Astrocyte of the hippocampus (primary cell): Measurements from ENCODE around the gene PPP1R8.

Experiments used
- DNase-seq: peaks from one replicate; pipeline ENCODE4 v3.0.0; 2011; ENCODE audit warnings: low read depth, low spot score

The PPP1R8 gene

DNA sequence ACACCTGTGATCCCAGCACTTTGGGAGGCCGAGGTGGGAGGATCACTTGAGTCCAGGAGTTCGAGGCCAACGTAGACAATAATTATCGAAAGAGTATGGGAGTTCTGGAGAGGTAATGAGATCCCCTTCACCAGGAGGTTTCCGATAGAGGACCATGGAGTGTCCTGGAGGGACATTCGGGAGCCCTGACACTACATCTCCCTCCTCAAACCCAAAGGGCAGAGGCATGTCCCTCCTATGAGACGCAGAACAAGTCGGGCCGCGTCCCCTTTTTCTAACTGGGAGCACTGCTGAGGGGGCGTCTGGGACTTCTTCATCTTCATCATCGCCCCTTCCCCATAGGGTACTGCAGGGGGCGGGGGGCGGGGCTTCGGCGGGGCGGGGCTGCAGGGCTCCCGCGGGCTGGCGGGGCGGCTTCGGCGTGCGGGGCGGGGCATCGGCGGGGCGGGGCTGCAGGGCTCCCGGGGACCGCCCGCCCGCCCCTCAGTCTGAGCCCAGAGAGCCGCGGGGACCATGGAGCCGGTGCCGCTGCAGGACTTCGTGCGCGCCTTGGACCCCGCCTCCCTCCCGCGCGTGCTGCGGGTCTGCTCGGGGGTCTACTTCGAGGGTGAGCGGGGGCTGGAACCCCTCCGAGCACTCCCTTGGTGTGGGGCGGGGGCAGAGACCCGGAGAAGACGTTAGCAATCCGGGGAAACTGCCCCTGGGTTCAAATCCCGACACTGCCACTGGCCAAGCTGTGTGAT is 41.6 kb downstream of the PPP1R8 start, which contains the start of gene THEMIS2:
TSS of gene THEMIS2 (plus strand) at position 486 of the 743 bp plus-strand sequence. CDS start at position 514, 28 bp downstream.
- DNase-seq = peak; percentile 74

- DNase-seq = no peak
Measured at GRCh38 chr1:27872802-27873551, 42.4 kb downstream of the PPP1R8 start.

DNA sequence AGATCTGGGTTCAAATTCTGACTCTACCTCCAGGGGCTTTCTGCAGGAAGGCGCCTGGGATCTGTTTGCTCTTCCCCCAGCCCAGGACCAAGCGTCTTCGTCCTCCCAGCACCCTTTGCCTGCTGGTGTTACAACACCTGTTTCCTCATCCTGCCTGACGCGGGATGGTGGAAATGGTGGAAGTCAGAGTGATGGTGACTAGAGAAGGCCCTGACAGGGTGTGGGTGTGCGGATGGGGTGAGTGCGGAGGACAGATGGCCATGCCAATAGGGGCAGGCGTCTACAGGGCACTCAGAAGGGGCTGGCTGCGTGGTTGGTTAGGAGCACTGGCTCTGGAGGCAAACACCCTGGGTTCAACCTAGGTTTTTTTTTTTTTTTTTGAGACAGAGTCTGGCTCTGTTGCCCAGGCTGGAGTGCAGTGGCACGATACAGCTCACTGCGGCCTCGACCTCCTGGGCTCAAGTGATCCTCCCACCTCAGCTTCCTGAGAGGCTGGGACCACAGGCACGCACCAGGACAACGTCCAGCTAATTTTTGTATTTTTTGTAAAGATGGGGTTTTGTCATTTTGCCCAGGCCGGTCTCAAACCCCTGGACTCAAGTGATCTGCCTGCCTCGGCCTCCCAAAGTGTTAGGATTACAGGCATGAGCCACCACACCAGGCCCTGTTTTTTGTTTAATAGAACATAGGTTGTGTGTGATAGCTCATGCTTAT is 43.2 kb downstream of the PPP1R8 start:
- DNase-seq = no peak

DNA sequence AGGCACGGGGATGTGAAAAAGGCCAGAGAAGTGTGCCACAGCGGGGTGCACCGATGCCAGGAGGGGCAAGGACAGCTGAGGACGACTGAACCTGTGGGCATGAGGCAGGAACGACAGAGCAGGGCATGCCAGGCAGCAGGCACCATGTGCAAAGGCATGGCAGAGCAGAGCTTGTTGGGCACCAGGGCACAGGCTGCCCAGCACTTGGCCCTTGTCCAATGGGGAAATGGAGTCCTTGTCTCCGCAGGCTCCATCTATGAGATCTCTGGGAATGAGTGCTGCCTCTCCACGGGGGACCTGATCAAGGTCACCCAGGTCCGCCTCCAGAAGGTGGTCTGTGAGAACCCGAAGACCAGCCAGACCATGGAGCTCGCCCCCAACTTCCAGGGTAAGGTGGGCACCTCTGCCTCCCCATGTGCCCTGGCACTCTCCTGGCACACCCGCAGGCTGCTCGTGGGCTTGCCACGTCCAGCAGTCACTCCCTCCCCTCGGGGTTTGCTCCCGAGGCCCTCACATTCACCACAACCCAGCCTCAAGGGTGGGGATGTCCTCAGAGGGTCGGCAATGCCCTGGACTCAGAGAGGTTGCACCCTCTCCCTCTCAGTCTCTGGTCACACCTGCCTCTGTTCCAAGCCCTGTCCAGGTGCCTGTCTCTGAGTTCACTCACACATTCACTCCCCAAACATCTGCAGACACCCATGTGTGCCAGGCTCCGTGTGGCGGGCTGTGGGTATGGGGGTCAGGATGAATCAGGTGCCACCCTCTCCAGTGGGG is 45.9 kb downstream of the PPP1R8 start:
- no peak for DNase-seq

DNA sequence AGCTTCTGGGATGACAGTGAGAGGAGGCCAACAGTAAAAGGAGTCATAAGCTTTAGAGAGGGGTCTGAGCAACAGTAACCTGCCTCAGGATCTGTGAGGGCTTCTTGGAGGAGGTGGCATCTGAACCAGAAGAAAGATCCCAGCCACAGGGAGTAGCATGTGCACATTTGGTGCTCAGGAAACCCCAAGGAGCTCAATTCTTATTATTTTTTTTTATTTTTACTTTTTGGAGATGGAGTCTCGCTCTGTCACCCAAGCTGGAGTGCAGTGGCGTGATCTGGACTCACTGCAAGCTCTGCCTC is 46.5 kb downstream of the PPP1R8 start:
- no peak for DNase-seq

- DNase-seq = no peak
Measured at GRCh38 chr1:27878039-27878438, 47.5 kb downstream of the PPP1R8 start.

GRCh38 chr1:27878787-27879335 is 48.3 kb downstream of the PPP1R8 start:
- DNase-seq = no peak

DNA sequence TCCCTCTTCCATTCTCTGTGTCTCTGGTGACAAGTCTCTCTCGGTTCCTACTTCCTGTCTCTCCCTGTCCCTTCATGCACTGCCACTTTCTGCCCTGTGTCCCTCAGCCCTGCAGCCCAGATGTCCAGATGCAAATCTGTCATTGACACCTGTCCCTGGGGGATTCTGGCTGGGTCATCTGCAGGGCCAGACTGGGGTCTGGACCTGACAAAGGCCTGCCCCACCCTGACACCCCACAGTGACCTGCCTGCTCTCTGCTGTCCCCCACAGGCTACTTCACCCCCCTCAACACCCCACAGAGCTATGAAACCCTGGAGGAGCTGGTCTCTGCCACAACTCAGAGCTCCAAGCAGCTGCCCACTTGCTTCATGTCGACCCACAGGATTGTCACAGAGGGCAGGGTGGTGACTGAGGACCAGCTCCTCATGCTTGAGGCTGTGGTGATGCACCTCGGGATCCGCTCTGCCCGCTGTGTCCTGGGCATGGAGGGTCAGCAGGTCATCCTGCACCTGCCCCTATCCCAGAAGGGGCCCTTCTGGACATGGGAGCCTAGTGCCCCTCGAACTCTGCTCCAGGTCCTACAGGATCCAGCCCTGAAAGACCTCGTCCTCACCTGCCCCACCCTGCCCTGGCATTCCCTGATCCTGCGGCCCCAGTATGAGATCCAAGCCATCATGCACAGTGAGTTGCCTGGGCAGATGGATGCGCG is 48.9 kb downstream of the PPP1R8 start:
- DNase-seq = no peak

GRCh38 chr1:27882543-27882903 is 51.9 kb downstream of the PPP1R8 start:
- DNase-seq = no peak

- DNase-seq = no peak
Measured at GRCh38 chr1:27883536-27883935, 53.0 kb downstream of the PPP1R8 start.

GRCh38 chr1:27884006-27884954 is 53.7 kb downstream of the PPP1R8 start:
- DNase-seq = no peak

DNA sequence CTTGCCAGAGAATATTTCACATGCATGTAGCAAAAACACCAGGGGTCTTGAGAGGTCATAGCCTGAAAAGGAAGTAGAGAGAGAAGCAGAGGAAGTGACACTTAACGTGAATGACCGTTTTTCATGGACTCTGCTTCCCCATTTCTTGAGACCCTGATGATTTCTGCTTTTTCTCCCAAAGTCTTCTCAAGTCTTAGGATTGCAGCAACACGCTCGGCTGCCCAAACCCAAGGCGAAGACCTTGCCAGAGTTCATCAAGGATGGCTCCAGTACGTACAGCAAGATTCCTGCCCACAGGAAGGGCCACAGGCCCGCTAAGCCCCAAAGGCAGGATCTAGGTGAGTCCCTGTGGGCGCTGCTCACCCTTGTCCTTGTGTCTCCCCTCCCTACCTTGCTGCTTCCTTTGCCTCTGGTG is 54.5 kb downstream of the PPP1R8 start:
- DNase-seq = no peak

DNA sequence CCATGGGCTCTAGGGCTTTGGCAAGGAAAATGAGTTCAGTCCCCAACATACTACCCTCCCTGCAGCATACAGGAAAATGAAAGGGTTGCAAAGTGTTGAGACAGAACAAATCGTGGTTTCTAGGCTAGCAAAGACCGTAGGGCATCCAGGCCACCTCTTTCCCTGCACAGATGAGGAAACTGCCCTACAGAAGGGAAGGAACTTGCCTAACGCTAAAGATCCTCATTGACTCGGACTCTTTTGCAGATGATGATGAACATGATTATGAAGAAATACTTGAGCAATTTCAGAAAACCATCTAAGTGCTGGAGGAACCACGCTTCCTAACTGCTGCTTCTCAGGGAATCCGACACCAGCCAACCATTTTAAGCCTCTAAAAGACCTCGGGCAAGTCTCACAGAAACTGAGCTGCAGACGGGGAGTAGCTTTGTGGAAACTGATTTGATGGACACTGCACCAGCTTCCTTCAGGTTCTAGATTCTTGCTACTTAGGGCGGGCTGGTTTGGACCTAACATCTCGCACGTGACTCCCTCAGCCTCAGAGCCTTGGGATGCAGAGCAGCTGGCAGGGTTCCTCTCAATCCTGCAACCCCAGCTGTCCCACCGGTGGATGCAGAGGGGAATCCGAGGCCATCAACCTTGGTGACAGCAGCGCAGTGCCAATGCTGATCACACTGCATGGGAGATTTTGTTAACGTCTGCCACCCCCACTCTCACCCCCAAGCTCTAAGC is 55.2 kb downstream of the PPP1R8 start:
- DNase-seq = no peak

DNA sequence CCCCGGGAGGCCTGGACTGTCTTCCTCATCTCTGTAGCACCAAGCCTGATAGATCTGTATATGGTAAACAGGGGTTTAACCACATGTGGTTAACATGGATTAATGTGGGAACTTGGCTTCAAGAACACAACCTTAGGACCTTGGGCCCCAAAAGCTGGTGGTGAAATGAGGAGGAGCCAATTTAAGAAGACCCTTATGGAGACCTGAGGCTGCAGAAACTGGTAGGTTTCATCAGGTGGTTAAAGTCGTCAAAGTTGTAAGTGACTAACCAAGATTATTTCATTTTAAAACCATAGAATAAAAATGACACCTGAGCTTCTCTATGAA is 55.7 kb downstream of the PPP1R8 start:
- no peak for DNase-seq

DNA sequence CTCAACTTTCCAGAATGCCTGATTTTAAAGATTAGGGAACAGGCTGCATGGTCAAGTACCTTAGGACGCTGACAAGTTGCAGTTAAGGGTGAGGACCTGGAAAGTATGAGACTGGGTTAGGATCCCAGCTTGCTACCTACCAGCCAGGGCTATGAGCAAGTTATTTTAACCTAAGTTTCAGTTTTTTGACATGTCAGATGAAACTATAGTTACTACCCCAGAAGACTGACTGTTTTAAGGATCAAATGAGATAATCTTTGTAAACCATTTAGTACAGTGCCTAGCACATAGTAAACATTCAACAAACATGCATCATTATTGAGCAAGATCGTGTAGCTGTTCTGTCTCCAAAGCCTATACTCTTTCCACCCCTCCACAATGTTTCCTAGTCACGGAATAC is 56.2 kb downstream of the PPP1R8 start:
- no peak for DNase-seq

DNA sequence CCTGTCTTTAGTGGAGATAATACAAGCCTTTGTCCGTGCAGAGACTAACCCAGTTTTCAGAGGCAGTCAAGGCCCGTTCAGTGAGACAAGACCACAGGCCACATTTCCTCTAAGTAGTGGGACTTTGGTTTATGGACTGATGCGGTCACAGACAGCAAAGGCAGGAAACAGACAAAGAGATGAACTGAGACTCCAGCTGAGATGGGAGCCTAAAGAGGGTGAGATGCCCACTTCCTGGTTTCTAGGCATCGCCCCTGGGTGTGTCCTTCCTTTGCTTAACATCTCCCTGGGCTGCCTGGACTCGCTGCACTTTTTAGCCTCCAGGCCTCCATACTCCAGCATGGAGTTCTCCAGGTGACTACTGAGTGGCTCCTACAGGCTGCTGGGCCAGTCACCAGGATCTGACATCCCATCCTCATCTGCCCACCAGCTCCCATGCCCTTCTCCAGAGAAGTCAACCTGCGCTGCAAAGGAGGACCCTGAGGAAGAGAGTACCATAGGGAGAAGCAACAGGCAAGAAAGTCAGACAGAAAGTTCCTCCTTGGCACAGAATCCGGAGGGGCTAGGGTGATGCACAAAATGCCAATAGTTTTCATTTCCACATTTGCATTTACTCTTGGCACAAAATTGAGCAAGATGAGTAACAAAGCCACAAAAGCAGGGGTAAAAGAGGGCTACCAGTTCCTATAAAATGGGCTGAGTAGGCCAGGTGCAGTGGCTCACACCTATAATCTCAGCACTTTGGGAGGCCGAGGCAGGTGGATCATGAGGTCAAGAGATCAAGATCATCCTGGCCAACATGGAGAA is 56.8 kb downstream of the PPP1R8 start:
- no peak for DNase-seq

GRCh38 chr1:27889506-27889905 is 58.9 kb downstream of the PPP1R8 start:
- DNase-seq = no peak

DNA sequence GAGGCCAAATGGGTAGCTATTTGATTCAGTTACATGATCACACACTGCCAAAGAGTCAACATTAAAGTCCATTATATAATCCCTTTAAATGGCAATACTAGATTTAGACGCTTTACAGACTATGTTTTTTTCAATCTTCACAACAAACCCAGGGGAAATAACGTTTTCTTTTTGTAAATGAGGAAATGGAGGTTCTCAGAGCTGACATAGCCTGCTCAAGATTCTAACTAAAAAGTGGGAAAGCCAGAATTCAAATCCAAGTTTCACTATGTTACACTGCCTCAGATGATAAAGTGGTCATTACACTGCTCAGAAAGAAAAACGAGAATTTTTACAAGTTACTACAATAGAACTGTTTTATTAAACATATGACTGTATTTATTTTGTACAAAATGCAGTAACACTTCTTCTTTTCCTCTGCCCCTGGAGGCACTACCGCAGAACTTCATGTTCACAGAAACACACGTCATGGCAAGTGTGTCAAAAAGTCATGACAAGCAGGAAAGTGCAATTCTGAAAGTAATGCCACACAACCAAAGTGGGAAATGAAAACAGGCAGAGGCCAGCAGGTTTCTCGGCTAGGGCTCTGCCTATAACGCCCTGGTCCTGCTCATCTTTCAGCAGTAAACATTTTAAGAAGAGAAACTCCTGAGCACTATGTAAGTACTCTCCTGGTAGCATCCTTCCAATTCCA is 60.8 kb downstream of the PPP1R8 start:
- no peak for DNase-seq
